COR-L47 (cell line): ENCODE measurements around the gene RTRAF.

ENCODE experiments used
- DNase-seq: peaks from one replicate; lab custom pipeline; 2025; lab: John Stamatoyannopoulos, UW

Gene RTRAF

DNA sequence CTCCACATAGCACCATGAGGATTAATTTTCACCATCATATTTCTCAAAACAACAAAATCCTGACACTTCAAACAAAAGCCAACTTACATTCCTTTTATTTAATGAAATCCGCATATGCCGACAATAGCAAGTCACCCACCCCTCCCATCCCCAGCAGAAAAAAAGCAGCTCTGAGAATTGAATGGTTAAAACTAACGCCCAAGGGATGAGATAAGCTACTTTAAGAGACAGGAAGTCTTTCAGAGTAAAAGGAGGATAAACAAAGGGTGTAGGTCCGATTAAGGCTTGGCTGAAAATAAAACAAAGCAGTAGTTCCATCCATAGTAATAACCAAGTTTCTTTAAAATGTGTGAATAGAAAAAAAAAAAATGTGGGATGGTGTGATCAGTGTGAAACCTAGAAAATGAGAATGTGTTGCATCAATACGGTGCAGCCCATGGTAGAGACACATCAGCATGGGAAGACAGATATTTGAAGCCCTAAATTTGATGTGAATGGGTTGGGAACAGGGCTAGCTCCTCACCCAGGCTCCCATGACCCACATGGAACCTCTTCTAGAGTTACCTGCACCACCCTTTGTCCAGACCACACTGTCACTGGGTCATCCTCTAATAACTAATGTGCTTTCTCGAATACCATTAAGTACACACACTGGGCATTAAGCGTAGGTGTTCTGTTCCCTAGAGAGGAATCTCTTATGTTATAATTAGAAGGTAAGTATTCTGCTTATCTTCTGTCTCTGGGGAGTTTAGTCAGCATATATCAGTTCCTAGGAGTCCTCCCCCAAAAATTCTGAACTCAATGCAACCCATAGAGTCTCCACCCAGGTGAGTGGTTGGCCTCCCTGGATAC lies 31.7 kb downstream of the RTRAF start:
- DNase-seq = no peak

DNA sequence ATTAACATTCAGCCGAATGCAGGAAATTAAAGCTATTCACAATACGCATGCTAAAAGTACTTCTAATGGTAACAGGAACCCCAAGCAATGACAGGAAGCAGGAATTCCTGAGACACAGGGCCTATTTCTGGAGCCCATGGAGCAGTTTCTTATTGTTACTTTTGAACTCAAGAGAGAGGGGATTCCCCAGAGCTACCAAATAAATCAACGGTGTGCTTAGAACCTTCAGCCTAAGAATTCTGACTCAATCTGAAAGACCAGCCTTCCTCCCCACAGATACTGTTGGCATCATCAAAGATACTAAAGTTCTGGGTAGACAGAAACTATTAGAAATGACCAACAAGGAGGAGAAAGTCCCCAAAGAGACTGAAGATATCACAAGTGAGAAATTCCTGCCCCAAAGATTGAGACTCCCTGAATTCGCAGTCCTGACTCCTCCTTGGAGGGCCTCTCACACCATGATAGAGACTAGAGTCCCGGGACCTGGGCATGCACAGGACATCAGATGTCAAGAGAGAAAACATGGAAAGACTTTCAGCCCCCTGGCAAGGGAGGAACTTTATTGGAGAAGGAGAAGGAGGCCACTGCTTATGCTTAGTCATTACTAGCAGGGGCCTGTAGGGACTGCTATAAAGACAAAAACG lies 32.7 kb downstream of the RTRAF start:
- no peak for DNase-seq

GRCh38 chr14:52023518-52023917 lies 34.2 kb downstream of the RTRAF start:
- no peak for DNase-seq

GRCh38 chr14:52025310-52025709 lies 36.0 kb downstream of the RTRAF start:
- no peak for DNase-seq

GRCh38 chr14:52026017-52026660 lies 36.8 kb downstream of the RTRAF start:
- no peak for DNase-seq

- no peak for DNase-seq
Measured at GRCh38 chr14:52026901-52027300, 37.6 kb downstream of the RTRAF start.

DNA sequence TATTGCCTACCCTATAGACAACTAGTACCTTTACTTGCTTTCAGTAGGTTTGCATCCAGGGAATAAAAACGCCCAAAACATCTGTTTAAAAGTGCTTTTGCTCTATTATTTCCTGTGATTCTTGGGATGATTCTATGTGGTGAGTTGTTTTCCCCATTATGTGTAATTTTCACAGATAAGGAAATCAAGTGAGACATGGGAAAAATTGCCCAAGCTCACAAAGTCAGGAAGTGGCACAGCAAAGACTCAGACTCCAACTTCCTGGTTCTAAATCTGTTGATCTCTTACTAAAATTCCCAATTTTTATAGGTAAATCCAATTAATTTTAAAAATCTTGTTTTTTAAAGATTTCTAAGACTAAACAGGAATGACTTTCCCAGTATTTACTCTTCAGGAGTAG lies 40.5 kb downstream of the RTRAF start:
- DNase-seq = no peak

DNA sequence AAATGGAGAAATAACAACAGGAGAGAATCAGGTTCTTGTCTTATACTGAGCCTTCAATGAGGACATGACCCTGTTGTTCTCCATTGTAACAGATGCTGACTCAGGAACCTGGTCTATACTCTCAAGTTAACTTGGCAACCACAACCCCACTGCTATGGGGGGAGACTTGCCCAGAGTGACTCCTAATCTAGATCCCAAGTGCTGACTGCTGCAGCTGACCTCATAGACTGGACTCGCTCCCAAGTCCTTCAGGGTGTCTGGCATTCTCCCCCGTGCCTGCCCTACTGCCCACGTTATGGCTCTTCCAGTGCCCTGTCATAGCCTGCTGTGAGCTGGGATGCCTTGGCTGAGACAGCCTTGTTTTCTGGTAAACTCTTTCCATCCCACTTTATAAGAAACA lies 42.4 kb downstream of the RTRAF start:
- DNase-seq = no peak

DNA sequence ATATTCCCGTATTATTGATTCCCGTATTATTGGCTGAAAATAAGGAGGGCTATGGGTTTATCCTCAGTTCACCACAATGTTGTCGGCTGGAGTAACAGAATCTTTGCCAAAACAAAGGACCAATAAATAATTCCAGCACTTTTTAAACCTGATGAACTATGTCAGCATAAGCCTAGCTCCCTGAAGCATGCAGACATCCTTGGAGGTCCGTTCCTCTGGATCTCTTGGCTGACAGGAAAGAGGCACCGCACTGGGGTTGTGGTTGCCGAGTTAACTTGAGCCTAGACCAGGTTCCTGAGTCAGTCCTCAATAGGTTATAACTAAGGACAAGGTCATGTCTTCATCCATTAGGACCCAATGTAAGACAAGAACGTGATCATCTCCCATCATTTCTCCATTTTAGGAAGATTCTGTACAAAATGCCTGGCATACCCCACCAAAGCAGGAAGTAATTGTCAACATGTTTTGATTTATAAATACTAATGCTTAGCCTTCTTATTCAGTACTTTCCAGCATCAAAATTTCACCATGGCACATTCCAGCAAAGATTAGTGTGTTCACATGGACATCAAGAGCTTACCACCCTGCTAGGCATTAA lies 43.0 kb downstream of the RTRAF start:
- DNase-seq = no peak

- DNase-seq = no peak
Measured at GRCh38 chr14:52033101-52033642, 43.8 kb downstream of the RTRAF start.

- no peak for DNase-seq
Measured at GRCh38 chr14:52039124-52039815, 49.9 kb downstream of the RTRAF start.

DNA sequence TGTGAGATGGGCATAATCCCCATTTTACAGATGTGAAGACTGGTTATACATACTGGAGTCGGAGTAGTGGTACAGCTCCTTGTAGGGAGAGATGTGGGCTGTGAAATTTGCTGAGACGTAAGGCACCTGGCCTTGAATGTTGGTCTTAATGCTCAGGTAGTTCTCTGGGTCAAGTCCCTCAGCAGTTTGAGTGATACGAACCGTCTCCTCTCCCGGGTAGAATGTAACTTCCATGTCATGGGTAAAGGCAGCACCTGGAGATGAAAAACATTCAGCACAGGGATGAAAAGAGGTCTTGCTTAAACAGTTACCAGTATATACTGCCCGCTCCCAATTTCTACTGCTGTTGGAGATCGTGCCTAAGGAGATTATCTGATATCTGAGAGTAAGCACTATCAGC lies 51.3 kb downstream of the RTRAF start:
- no peak for DNase-seq

- no peak for DNase-seq
Measured at GRCh38 chr14:52042371-52043289, 53.3 kb downstream of the RTRAF start.

- DNase-seq = peak; percentile 39
Measured at GRCh38 chr14:52043690-52044089, 54.3 kb downstream of the RTRAF start.

- DNase-seq = no peak
Measured at GRCh38 chr14:52044791-52045522, 55.6 kb downstream of the RTRAF start.

- no peak for DNase-seq
Measured at GRCh38 chr14:52046376-52046917, 57.1 kb downstream of the RTRAF start.

- no peak for DNase-seq
Measured at GRCh38 chr14:52048116-52048515, 58.8 kb downstream of the RTRAF start.

- DNase-seq = no peak
Measured at GRCh38 chr14:52048641-52049204, 59.4 kb downstream of the RTRAF start.

- DNase-seq = no peak
Measured at GRCh38 chr14:52049271-52049670, 59.9 kb downstream of the RTRAF start.
